GM19397 (cell line): ENCODE data around the gene LYPD3.
"Not testable (repeated sequence)": the region's sequence is repeated elsewhere in the genome, so short reads cannot be mapped to it uniquely, and the experiment has no call there.

Source experiments
- ATAC-seq: cut with Tn5 transposase; IDR thresholded peaks from one replicate; pipeline ENCODE4 v1.9.1; 2021; ENCODE audit warnings: mild to moderate bottlenecking, moderate library complexity; ENCODE audit not compliant: unreplicated experiment

Gene LYPD3

DNA sequence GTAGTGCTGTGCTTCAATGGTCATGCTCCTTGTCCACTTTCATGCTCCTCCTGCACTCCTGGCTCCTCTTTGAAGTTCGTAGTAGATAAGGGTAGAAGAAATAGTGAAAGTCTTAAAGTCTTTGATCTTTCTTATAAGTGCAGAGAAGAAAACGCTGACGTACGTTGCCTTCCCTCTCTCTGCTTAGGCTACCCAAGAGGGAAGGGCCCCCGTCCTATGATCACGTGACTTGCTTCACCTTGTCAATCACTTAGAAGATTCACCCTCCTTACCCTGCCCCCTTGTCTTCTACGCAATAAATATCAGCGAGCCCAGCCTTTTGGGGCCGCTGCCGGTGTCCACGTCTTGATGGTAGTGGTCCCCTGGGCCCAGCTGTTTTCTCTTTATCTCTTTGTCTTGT, 28.1 kb downstream of the LYPD3 start:
- ATAC-seq, result not testable (repeated sequence)

DNA sequence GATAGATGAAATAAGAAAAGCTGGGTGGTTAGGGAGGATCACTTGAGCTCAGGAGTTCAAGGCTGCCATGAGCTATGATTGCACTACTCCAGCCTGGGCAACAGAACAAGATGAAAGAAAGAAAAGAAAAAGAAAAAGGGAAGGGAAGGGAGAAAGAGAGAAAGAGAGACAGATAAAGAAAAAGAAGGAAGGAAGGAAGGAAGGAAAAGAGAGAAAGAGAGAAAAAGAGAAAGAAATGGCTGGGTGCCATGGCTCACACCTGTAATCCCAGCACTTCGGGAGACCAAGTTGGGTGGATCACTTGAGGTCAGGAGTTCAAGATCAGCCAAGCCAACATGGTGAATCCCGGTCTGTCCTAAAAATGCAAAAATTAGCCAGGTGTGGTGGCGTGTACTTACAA, 29.6 kb downstream of the LYPD3 start:
- ATAC-seq, result no peak

DNA sequence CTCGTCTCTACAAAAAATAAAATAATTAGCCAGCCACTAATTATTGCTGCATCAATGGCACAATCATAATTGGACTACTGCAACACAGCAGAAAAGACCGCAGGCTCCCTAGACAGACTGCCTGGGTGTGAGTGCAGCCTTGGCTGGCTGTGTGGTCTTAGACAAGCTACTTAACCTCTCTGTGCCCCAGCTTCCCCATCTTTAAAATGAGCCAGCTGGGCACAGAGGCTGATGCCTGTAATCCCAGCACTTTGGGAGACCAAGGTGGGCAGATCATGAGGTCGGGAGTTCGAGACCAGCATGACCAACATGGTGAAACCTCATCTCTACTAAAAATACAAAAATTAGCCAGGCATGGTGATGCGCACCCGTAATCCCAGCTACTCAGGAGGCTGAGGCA, 31.7 kb downstream of the LYPD3 start:
- no peak for ATAC-seq

DNA sequence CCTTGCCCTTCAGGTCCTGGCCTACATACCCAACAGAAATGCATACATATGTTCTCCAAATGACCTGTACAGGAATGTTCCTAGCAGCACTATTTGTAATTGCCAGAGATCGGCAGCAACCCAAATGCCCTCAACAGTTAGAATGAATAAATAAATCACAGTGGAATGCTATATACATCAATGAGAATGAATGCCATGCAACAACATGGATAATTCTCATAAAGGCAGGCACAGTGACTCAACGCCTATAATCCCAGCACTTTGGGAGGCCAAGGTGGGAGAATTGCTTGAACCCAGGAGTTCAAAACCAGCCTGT, 32.1 kb downstream of the LYPD3 start:
- no peak for ATAC-seq

DNA sequence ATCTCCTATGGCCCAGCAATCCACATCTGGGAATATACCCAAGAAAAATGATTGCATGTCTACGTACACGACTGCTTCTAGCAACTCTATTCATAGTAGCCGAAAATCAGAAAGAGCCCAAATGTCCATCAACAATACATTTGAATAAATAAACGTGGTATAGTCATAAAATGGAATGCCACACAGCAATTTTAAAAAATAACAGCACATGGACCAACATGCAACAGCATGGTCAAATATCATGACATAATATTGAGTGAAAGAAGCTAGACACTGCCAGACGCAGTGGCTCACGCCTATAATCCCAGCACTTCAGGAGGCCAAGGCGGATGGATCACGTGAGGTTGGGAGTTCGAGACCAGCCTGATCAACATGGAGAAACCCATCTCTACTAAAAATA, 34.4 kb downstream of the LYPD3 start:
- no peak for ATAC-seq

DNA sequence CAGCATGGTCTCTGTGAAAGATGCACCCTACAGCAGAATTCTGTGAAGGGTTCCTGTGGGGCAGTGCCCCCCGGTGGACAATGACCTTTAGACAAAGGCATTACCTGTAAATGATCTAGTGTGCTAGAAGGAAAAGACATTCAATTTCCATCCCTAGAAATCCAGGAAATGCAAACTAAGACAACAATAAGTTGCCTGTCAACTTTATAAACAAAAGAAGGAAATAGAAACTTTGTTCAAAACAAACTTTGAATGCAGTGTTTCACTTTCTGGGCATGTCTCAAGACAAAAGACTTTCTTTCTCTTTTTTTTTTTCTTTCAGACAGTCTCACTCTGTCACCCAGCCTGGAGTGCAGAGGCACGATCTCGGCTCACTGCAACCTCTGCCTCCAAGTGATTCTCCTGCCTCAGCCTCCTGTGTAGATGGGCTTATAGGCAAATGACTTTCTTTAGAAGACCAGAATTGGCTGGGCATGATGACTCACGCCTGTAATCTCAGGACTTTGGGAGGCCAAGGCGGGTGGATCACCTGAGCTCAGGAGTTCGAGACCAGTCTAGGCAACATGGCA, 35.2 kb downstream of the LYPD3 start:
- ATAC-seq, result no peak

DNA sequence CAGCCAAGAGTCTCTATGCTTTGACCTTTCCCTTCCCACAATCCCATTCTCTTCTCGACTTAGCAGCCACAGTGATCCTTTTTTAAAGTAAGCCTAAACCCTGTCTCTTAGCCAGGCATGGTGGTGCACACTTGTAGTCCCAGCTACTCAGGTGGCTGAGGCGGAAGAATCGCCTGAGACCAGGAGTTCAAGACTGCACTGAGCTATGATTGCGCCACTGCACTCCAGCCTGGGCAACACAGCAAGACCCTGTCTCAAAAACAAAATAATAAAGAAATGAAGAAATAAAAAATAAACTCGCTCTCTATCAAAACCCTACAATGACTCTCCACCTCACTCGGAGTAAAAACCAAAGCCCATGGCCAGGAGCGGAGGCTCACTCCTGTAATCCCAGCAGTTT, 36.0 kb downstream of the LYPD3 start:
- no peak for ATAC-seq

DNA sequence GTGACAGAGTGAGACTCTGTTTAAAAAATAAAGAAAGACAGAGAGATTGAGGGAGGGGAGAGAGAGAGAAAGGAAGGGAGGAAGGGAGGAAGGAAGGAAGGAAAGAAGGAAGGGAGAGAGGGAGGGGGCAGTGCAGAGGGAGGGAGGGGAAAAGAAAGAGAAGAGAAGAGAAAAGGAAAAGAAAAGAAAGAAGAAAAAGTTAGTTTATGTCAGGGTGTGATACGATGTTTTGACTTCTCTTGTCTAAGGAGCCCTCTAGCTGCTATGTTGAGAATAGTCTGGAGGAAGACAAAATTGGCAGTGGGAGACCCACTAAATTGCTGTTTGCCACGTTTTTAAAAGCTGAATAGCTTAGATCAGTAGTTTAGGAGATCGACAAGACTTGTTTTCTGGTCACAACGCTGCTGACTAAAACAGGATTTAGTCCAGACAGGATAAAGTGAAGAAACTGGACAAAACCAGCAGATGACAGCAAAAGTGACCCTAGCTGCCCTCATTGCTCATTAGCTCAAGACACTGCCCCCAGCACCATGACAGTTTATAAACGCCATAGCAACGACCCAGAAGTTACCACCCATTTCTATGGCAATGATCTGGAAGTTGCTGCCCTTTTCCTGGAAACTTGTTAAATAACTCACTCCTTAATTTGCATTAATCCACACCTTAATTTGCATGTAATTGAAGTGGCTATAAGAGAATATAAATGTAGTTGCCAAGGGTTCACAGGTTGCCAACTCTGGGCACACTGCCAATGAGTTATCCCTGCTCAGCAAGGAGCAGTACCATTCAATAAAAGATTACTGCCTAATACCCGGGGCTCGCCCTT, 39.6 kb downstream of the LYPD3 start:
- ATAC-seq, result no peak

DNA sequence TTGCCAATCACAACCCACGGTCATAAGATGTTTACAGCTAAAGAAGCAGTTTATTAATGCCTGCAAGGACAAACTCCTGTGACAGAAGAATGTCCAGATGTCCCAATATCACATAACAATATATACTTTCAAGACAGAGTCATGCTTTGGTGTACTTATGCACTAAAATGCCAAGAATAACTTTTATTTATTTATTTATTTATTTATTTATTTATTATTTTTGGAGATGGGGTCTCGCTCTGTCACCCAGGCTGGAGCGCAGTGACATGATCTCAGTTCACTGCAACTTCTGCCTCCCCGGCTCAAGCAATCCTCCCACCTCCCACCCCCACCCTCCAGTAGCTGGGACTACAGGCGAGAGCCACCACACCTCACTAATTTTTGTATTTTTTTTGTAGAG, 41.6 kb downstream of the LYPD3 start:
- ATAC-seq, result no peak

DNA sequence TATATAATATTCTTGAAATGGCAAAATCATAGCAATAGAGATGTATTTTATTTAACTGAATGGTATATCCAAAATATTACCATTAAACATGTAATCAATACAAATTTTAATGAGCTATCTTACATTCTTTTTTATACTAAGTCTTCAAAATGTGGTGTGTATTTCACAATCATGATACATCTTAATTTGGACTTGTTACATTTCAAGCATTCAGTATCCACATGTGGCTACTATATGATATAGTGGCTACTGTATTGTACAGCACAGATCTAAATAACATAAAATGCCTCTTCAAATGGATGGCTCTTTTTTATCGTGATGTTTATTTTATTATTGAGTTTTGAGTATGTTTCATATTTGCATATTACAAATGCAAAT, 42.7 kb downstream of the LYPD3 start:
- ATAC-seq, result no peak

DNA sequence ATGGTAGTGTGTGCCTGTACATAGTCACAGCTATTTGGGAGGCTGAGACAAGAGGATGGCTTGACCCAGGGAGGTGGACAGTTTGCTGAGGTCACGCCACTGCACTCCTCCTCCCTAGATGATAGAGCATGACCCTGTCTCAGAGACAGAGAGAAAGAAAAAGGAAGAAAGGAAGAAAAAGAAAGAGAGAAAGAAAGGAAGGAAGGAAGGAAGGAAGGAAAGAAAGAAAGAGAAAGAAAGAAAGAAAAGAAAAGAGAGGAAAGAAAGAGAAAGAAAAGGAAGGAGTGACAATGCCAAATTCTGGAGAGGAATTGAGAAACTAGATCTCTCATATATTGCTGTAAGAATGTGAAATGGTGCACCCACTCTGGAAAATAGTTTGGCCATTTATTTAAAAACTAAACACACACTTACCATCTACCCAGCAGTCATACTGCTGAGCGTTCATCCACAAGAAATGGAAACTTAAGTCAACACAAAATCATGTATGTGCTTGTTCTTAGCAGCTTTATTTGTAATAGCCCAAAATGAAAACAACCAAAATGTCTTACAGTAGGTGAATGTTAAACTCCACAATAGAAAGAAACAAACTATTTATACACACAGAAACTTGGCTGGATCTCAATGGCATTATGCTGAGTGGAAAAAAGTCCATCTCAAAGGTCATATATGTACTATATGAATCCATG, 43.3 kb downstream of the LYPD3 start:
- no peak for ATAC-seq

DNA sequence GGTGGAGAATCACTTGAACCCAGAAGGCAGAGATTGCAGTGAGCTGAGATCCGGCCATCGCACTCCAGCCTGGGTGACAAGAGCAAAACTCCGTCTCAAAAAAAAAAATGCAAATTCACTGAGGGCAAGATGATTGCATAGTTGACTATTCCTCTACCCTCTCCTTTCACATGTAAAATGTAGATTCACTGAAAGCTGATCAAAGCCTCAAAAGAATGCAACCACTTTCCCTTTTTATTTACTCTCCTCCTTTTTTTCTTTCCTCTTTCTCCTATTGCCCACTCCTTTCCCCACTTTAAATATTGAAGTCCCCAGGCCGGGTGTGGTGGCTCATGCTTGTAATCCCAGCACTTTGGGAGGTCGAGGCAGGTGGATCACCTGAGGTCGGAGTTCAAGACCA, 44.5 kb downstream of the LYPD3 start:
- no peak for ATAC-seq

DNA sequence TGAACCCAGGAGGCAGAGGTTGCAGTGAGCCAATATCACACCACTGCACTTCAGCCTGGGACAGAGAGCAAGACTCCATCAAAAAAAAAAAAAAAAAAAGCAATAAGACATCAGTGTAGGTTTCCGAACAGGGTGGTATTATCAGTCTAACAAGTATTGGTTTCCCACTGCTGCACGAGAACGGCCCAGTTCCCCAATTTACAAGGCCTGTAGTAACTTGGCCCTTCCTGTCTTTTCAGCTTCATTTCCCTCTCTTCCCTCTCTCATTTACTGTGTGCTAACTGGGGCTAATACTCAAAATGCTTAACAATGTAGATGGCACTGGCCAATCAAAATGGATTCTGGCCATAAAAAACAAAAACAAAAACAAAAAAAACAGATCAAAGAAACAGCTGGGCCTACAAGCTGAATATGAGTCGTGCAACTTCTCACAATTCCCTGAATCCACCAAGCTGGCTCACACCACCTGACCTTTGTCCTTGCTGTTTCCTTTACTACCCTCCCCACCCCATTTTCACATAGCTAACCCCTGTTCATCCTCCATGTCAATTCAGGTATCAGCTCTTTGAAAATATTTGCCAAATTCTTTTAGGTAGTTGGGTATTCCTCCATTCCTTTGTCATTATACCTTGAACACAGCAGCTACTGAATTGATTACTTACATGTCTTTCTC, 48.3 kb downstream of the LYPD3 start:
- no peak for ATAC-seq

DNA sequence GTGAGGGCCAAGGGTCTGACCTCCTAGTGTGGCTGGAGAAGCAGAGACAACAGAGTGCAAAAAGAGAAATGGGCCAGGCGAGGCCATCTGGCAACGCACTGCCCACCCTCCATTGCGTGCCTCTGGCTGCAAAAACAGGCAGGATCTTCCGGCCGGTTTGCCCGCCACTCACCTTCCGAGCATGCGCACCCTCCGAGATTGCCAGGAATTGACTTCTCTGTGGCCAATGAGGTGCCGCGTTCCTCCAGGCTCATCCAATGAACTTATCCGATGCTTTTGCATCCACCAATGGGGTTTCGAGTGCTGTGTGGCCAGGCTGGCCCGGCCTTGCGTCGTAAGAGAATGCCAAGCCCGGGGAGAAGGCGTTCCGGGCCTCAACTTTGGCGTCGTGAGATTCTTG, 50.9 kb downstream of the LYPD3 start, which contains the start of gene TEX101:
Gene TEX101 (plus strand): TSS at position 337 of the 400 bp plus-strand sequence. CDS start 1,030 bp downstream, outside the sequence.
- no peak for ATAC-seq

DNA sequence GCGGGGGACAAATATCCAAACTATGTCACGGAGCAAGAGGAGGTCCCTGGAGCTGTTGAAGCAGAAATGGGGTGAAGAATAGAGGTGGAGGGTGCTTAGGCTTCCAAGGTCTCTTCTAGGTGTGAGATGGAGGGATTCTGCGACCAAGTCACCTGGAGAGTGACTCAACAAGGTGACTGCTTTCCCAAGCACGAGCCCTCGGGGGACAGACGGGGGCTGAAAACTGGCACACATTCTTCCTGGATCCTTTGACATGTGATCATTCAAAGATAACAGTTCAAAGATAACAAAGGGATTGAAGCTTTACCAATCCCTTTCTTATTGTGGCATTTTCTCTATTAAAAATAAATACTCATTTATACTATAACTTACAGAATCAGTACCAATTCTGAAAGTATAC, 53.0 kb downstream of the LYPD3 start:
- no peak for ATAC-seq
